ENCODE measurements around the gene ICAM3. TPM values are rescaled to one million over a fixed set of nuclear protein-coding genes. Genes with fewer than 3 reads are reported as not detected.
"Not testable (repeated sequence)": the region's sequence is repeated elsewhere in the genome, so short reads cannot be mapped to it uniquely, and the experiment has no call there.

ICAM3 gene
- total RNA-seq, 2 experiments from 2014 or later = 76.3 to 79.6 TPM

- Mint-ChIP-seq H3K4me3 (no peak overlapping the region), H3K36me3 (peaks cover 14% of the 10 kb centered on the region), H3K4me1 (no peaks in the 10 kb centered on the region), H3K27ac (no peak overlapping the region), H3K9me3 (no peaks in the 10 kb centered on the region), H3K27me3 (no peaks in the 10 kb centered on the region)
- DNase-seq = no peak
These were observed 22.8 kb upstream of the ICAM3 start for GRCh38 chr19:10362259-10362658.

DNA sequence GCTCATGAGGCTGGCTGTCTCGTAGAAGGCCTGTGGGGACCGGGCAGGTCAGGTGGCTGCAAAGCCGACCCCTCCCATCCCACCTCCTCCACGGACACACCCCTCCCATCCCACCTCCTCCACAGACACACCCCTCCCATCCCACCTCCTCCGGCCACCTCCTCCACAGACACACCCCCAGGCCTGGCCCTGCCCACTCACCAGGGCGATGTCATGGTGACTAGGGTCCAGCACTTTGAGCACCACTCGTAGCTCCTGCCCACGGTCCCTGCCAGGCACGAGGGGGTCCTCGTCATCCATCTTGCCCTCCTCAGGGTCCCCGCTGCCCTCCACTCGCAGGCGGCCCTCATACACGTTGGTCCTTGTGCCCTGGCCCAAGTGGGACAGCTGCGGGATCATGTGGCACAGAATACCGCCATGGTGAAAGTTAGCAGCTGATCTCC, 22.2 kb upstream of the ICAM3 start:
- no peak for DNase-seq
- Mint-ChIP-seq H3K4me1 (no peaks in the 10 kb centered on the region), H3K4me3 (no peak overlapping the region), H3K27me3 (no peaks in the 10 kb centered on the region), H3K36me3 (peaks cover 10% of the 10 kb centered on the region), H3K27ac (no peak overlapping the region), H3K9me3 (no peaks in the 10 kb centered on the region)

- Mint-ChIP-seq H3K27ac (no peak overlapping the region), H3K4me1 (no peaks in the 10 kb centered on the region), H3K9me3 (no peaks in the 10 kb centered on the region), H3K4me3 (no peak overlapping the region), H3K27me3 (no peaks in the 10 kb centered on the region), H3K36me3 (peaks cover 30% of the 10 kb centered on the region)
- no peak for DNase-seq
These were observed 17.0 kb upstream of the ICAM3 start for GRCh38 chr19:10356431-10356830.

- peak; percentile 63 for DNase-seq
- Mint-ChIP-seq H3K27me3 (no peaks in the 10 kb centered on the region), H3K36me3 (peaks cover 22% of the 10 kb centered on the region), H3K4me1 (no peaks in the 10 kb centered on the region), H3K4me3 (no peak overlapping the region), H3K27ac (no peak overlapping the region), H3K9me3 (no peaks in the 10 kb centered on the region)
These were observed 14.5 kb upstream of the ICAM3 start for GRCh38 chr19:10353793-10354391.

GRCh38 chr19:10352764-10353671, 13.6 kb upstream of the ICAM3 start:
- Mint-ChIP-seq H3K27ac (no peak overlapping the region), H3K4me3 (no peak overlapping the region), H3K27me3 (no peaks in the 10 kb centered on the region), H3K9me3 (no peaks in the 10 kb centered on the region), H3K36me3 (peaks cover 22% of the 10 kb centered on the region), H3K4me1 (no peaks in the 10 kb centered on the region)
- no peak for DNase-seq

GRCh38 chr19:10346509-10346908, 7.1 kb upstream of the ICAM3 start:
- no peak for DNase-seq
- Mint-ChIP-seq H3K27ac (no peak overlapping the region), H3K36me3 (no peaks in the 10 kb centered on the region), H3K9me3 (no peaks in the 10 kb centered on the region), H3K4me3 (no peak overlapping the region), H3K4me1 (peaks cover 2% of the 10 kb centered on the region), H3K27me3 (no peaks in the 10 kb centered on the region)

- H3K4me1 Mint-ChIP-seq = peaks cover 4% of the 10 kb centered on the region
- no peaks in the 10 kb centered on the region for H3K9me3 Mint-ChIP-seq
- no peak for DNase-seq
- H3K36me3 Mint-ChIP-seq = no peaks in the 10 kb centered on the region
- no peaks in the 10 kb centered on the region for H3K27me3 Mint-ChIP-seq
- H3K27ac Mint-ChIP-seq = no peak overlapping the region
- no peak overlapping the region for H3K4me3 Mint-ChIP-seq
These were observed 5.4 kb upstream of the ICAM3 start for GRCh38 chr19:10344780-10345179.

GRCh38 chr19:10343495-10343894, 4.1 kb upstream of the ICAM3 start:
- Mint-ChIP-seq H3K27ac (no peak overlapping the region), H3K4me1 (peaks cover 13% of the 10 kb centered on the region), H3K9me3 (no peaks in the 10 kb centered on the region), H3K4me3 (no peak overlapping the region), H3K27me3 (no peaks in the 10 kb centered on the region), H3K36me3 (no peaks in the 10 kb centered on the region)
- no peak for DNase-seq

DNA sequence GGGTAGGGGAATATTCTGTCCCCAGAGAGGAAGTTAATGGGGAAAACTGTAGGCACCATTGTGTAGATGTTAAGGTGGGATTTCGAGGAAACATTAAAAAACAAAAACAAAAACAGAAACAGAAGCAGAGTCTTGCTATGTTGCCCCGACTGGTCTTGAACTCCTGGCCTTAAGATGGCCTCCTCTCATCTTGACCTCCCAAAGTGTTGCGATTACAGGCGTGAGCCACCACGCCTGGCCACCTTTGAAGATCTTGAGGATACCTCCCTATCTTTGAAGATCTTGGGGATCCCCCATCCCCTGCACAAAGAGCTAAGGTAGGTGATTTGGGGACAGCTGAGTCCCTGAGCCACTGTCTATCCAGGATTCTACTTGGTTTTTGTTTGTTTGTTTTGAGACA, 553 bp upstream of the ICAM3 start:
- Mint-ChIP-seq H3K27me3 (no peaks in the 10 kb centered on the region), H3K9me3 (no peaks in the 10 kb centered on the region), H3K36me3 (peaks cover 5% of the 10 kb centered on the region), H3K4me3 (peak overlapping the region; percentile 89), H3K4me1 (peaks cover 15% of the 10 kb centered on the region), H3K27ac (peak overlapping the region; percentile 95)
- DNase-seq = no peak

DNA sequence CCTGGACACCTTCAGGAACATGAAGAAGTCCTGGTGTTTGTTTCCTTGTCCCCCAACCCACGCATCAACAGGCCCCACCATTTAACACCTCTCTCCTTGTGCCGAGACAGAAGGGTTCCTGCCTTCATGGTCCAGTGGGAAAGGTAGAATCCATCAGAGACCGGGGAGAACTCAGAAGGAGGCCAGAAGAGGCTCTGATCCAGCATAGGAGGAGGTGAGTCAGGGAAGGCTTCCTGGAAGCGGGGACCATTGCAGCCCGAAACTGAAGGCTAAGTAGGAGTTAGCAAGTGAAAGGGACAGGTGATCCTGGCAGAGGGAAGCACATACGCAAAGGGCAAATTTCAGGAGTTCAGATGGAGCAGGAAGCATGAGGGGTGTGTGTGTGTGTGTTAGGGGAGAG, 484 bp downstream of the ICAM3 start:
- H3K27ac Mint-ChIP-seq = peak overlapping the region; percentile 95
- DNase-seq = no peak
- peak overlapping the region; percentile 89 for H3K4me3 Mint-ChIP-seq
- H3K27me3 Mint-ChIP-seq = no peaks in the 10 kb centered on the region
- H3K4me1 Mint-ChIP-seq = peaks cover 18% of the 10 kb centered on the region
- H3K36me3 Mint-ChIP-seq = peaks cover 11% of the 10 kb centered on the region
- H3K9me3 Mint-ChIP-seq = no peaks in the 10 kb centered on the region

GRCh38 chr19:10336725-10337124, 2.7 kb downstream of the ICAM3 start:
- H3K4me3 Mint-ChIP-seq = not testable (repeated sequence)
- peaks cover 29% of the 10 kb centered on the region for H3K4me1 Mint-ChIP-seq

DNA sequence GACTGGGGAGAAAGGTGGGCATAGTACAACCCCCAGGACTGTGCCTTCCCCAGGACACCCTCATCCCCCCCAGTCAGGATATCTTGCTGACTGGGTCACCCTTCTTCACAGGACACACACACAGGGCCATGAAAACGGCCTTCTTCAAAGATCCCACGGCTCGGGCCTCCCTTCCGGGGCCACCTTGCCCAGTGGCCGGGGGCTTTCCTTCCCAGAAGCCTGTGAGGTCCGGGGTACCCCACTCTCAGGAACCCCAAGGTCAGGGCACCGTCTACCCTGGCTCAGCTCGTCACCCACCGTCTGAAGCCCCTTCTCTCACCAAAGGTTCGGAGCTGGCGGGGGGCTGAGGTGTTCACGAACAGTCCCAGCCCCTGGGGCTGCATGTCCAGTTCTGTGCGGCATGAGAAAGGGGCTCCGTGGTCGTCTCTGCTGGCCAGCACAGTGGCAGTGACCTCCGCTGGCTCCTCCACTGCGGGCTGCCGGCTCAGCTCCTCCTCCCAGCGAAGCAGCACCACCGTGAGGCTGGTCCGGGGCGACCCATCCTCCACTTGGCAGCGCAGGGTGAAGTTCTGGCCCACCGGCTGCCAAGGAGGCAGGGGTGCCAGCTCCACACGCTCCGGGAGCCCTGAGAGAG, 4.0 kb downstream of the ICAM3 start:
- no peak for DNase-seq
- peaks cover 26% of the 10 kb centered on the region for H3K36me3 Mint-ChIP-seq
- no peak overlapping the region for H3K27ac Mint-ChIP-seq
- no peaks in the 10 kb centered on the region for H3K27me3 Mint-ChIP-seq
- no peaks in the 10 kb centered on the region for H3K9me3 Mint-ChIP-seq
- no peak overlapping the region for H3K4me3 Mint-ChIP-seq
- peaks cover 29% of the 10 kb centered on the region for H3K4me1 Mint-ChIP-seq

More at GRCh38 chr19:10336725-10337124, 2.7 kb downstream of the ICAM3 start:
- H3K27ac Mint-ChIP-seq, H3K9me3 Mint-ChIP-seq, H3K27me3 Mint-ChIP-seq, DNase-seq: not testable (repeated sequence)
- H3K36me3 Mint-ChIP-seq = peaks cover 26% of the 10 kb centered on the region

GRCh38 chr19:10334588-10335351, 4.7 kb downstream of the ICAM3 start:
- Mint-ChIP-seq H3K4me3 (peak overlapping the region; percentile 58), H3K27ac (no peak overlapping the region), H3K27me3 (no peaks in the 10 kb centered on the region), H3K36me3 (peaks cover 33% of the 10 kb centered on the region), H3K9me3 (no peaks in the 10 kb centered on the region), H3K4me1 (peaks cover 27% of the 10 kb centered on the region)
- DNase-seq = peak; percentile 65

- no peaks in the 10 kb centered on the region for H3K9me3 Mint-ChIP-seq
- H3K27ac Mint-ChIP-seq = peak overlapping the region; percentile 98
- peaks cover 38% of the 10 kb centered on the region for H3K36me3 Mint-ChIP-seq
- no peaks in the 10 kb centered on the region for H3K27me3 Mint-ChIP-seq
- peaks cover 22% of the 10 kb centered on the region for H3K4me1 Mint-ChIP-seq
- DNase-seq = no peak
- peak overlapping the region; percentile 97 for H3K4me3 Mint-ChIP-seq
These were observed 5.5 kb downstream of the ICAM3 start for GRCh38 chr19:10333758-10334587.
